Esophagus squamous epithelium (tissue), 4 donors: ENCODE results near the gene KPNB1.

ENCODE experiments used
- CTCF ChIP-seq, 6 experiments: fragments of 450-650 bp in 4 of 6; fragments of 200-600 bp in 2 of 6; sonication (generic) in 2 of 6; IDR thresholded peaks; one replicate each; pipeline ENCODE4 v1.5.1; 2016 to 2019; ENCODE audit warnings: antibody characterized with exemption in 6 of 6, mild to moderate bottlenecking in 4 of 6, moderate library complexity in 4 of 6
- POLR2A ChIP-seq, 4 donors: fragments of 450-650 bp; IDR thresholded peaks; one replicate each; pipeline ENCODE4 v1.6.1; 2017; ENCODE audit warnings: antibody characterized with exemption in 4 of 4, mild to moderate bottlenecking in 4 of 4, moderate library complexity in 3 of 4

GRCh38 chr17:47704116-47704515 lies 54.4 kb downstream of the KPNB1 start:
- TF ChIP-seq CTCF (IDR thresholded peaks at IDR 0.05): no peak
- TF ChIP-seq POLR2A (IDR thresholded peaks at IDR 0.05): no peak
